Lung (tissue), 12 donors: ENCODE measurements around the gene IDE. TPM values are rescaled to one million over a fixed set of nuclear protein-coding genes. Genes with fewer than 3 reads are reported as not detected.
"Not testable (repeated sequence)": the region's sequence is repeated elsewhere in the genome, so short reads cannot be mapped to it uniquely, and the experiment has no call there.

Experiments used
- ATAC-seq: fragments of 200-7000 bp; cut with Tn5 transposase; one replicate; pipeline ENCODE4 v1.9.1; 2020; ENCODE audit warnings: moderate number of reproducible peaks; ENCODE audit not compliant: insufficient read depth, low FRiP score
- DNase-seq, 3 donors: peaks; one replicate each; pipeline ENCODE4 v3.0.0-alpha.2; 2013 to 2017
- H3K27ac ChIP-seq, 2 donors: one replicate each; pipeline ENCODE4 v1.5.1; 2013; ENCODE audit warnings: mild to moderate bottlenecking in 2 of 2, moderate library complexity in 2 of 2, control low read depth in 1 of 2, inconsistent platforms in 1 of 2, low read depth in 1 of 2, low read length in 1 of 2
- H3K27me3 ChIP-seq, 3 donors: one replicate each; pipeline ENCODE4 v1.5.1; 2013; ENCODE audit warnings: low read length in 2 of 3; ENCODE audit not compliant: control insufficient read depth in 3 of 3, insufficient read depth in 3 of 3
- H3K36me3 ChIP-seq, 4 donors: one replicate each; pipeline ENCODE4 v1.5.1; 2013; ENCODE audit warnings: low read length in 4 of 4, mild to moderate bottlenecking in 1 of 4, moderate library complexity in 1 of 4; ENCODE audit not compliant: control insufficient read depth in 4 of 4, insufficient read depth in 4 of 4
- H3K4me1 ChIP-seq, 5 donors: one replicate each; pipeline ENCODE4 v1.5.1; 2013; ENCODE audit warnings: low read length in 5 of 5, mild to moderate bottlenecking in 2 of 5, moderate library complexity in 1 of 5; ENCODE audit not compliant: control insufficient read depth in 5 of 5, insufficient read depth in 5 of 5
- H3K4me3 ChIP-seq: one replicate; pipeline ENCODE4 v1.5.1; 2013; ENCODE audit warnings: mild to moderate bottlenecking, control low read depth, moderate library complexity
- H3K9ac ChIP-seq, 2 donors: one replicate each; pipeline ENCODE4 v1.5.1; 2013; ENCODE audit warnings: low read length in 2 of 2, control low read depth in 1 of 2; ENCODE audit not compliant: insufficient read depth in 1 of 2
- H3K9me3 ChIP-seq, 4 donors: one replicate each; pipeline ENCODE4 v1.5.1; 2013; ENCODE audit warnings: low read length in 3 of 4, mild to moderate bottlenecking in 1 of 4, moderate library complexity in 1 of 4; ENCODE audit not compliant: control insufficient read depth in 4 of 4, insufficient read depth in 3 of 4
- WGBS, 2 donors: extraction: QIAGEN DNeasy Blood & Tissue Kit; methylation state at CpG; one replicate each; pipeline ENCODE4 v1.1.7; 2013; 5-methylcytosine and 5-hydroxymethylcytosine counted together
- polyA plus RNA-seq, 2 donors: library from polyadenylated mRNA; stranded (reverse); fragments of 200-250 nt; gene quantifications; one replicate each; pipeline ENCODE4 v1.2.1, GENCODE V29; 2013
- total RNA-seq, 2 donors: library from RNA; depleted of rRNA in 1 of 2; stranded (reverse); fragments of >200 nt in 1 of 2; gene quantifications; one replicate each; pipeline ENCODE4 v1.2.1, GENCODE V29; 2014 to 2021
- TF ChIP-seq, protein P1 (sequence below): IDR thresholded peaks from 2 replicates; pipeline ENCODE4 v1.5.1; 2012; ENCODE audit warnings: mild to moderate bottlenecking; ENCODE audit errors: control extremely low read depth, extremely low read depth
- donor health status: control.
- donor health status: control.
- donor health status: Bipolar disorder and iron deficiency.
- donor health status: healthy.
- donor health status: DM: yes; HTN: yes; CAD: no.

Gene IDE
- total and polyA plus RNA-seq, 4 donors = 9.1 to 39.2 (median 21.0) TPM

GRCh38 chr10:92404612-92405418 is 169.1 kb downstream of the IDE start:
- Histone ChIP-seq H3K27me3 (no peaks in the 10 kb centered on the region), H3K9ac (no peak overlapping the region), H3K4me1 (no peaks in the 10 kb centered on the region), H3K9me3 (no peaks in the 10 kb centered on the region), H3K4me3 (no peak overlapping the region), H3K36me3 (no peaks in the 10 kb centered on the region), H3K27ac (no peak overlapping the region)
- DNase-seq = no peak
- ATAC-seq = no peak
- TF ChIP-seq, protein P1, sequence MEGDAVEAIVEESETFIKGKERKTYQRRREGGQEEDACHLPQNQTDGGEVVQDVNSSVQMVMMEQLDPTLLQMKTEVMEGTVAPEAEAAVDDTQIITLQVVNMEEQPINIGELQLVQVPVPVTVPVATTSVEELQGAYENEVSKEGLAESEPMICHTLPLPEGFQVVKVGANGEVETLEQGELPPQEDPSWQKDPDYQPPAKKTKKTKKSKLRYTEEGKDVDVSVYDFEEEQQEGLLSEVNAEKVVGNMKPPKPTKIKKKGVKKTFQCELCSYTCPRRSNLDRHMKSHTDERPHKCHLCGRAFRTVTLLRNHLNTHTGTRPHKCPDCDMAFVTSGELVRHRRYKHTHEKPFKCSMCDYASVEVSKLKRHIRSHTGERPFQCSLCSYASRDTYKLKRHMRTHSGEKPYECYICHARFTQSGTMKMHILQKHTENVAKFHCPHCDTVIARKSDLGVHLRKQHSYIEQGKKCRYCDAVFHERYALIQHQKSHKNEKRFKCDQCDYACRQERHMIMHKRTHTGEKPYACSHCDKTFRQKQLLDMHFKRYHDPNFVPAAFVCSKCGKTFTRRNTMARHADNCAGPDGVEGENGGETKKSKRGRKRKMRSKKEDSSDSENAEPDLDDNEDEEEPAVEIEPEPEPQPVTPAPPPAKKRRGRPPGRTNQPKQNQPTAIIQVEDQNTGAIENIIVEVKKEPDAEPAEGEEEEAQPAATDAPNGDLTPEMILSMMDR = no peak
- WGBS, 2 donors = 62 to 74% methylated on average over 10 of the region's 10 CpGs

DNA sequence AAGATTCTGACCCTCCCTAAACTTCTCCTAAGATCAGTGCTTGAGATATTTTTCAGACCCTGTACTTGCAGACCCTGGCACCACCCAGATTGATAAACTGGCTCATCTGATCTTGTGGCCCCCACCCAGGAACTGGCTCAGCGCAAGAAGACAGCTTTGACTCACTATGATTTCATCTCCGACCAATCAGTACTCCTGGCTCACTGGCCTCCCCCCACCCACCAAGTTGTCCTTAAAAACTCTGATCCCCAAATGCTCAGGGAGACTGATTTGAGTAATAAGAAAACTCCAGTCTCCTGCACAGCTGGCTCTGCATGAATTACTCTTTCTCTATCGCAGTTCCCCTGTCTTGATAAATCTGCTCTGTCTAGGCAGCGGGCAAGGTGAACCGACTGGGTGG is 171.7 kb downstream of the IDE start:
- 90% methylated on average over 5 of the region's 5 CpGs for WGBS, 2 donors
- H3K27ac ChIP-seq, DNase-seq, H3K4me1 ChIP-seq, H3K36me3 ChIP-seq, H3K9ac ChIP-seq, H3K9me3 ChIP-seq, H3K27me3 ChIP-seq, H3K4me3 ChIP-seq, ATAC-seq: not testable (repeated sequence)

Other genes with a start within 250 kb of the IDE start
- 1 to 10 TPM; 1.3 to 7.5 TPM for gene KIF11, start 19.0 kb upstream of the IDE start, total RNA-seq
- gene KIF11, start 19.0 kb upstream of the IDE start, polyA plus RNA-seq = 1 to 10 TPM; 1.0 to 1.1 TPM
- 10 to 100 TPM; 16.8 to 17.3 TPM for gene HHEX, start 115.9 kb upstream of the IDE start, total RNA-seq
- gene HHEX, start 115.9 kb upstream of the IDE start, polyA plus RNA-seq = 10 to 100 TPM; 15.3 to 18.6 TPM